HCT116 (cell line): Measurements from ENCODE around the gene HNF4A. TPM values are rescaled to one million over a fixed set of nuclear protein-coding genes. Genes with fewer than 3 reads are reported as not detected.

Experiments used
- ATAC-seq: fragments of 200-7000 bp; cut with Tn5 transposase; 2 replicates; pipeline ENCODE4 v1.9.1; 2020; ENCODE audit warnings: mild to moderate bottlenecking, moderate library complexity
- BruUV-seq: library from RNA; stranded (reverse); fragments of 400-500 nt; replicated peaks from 2 replicates; lab custom pipeline; 2021; lab: Mats Ljungman, UMichigan
- CTCF ChIA-PET: fragments of 300-600 bp; sonication (Branson Sonifier 250); formaldehyde crosslinking; loops from one replicate; lab custom pipeline; 2021; ENCODE audit warnings: antibody characterized with exemption; lab: Charles Lee
- POLR2A ChIA-PET: fragments of 300-600, 350-600 bp; sonication (Branson Sonifier 250); formaldehyde crosslinking; loops from one replicate; lab custom pipeline; 2021; ENCODE audit warnings: antibody characterized with exemption; lab: Charles Lee
- RAD21 ChIA-PET, 2 experiments: fragments of 300-600 bp; sonication (Branson Sonifier 250); formaldehyde crosslinking; loops; one replicate each; lab custom pipeline; 2023; ENCODE audit warnings: low total read pairs in 2 of 2; ENCODE audit not compliant: uncharacterized antibody in 2 of 2, unreplicated experiment in 2 of 2, low non-redundant PET in 1 of 2; lab: Charles Lee
- DNase-seq: peaks from one replicate; pipeline ENCODE4 v3.0.0-alpha.2; 2010; ENCODE audit warnings: low read depth, low spot score
- H2AFZ ChIP-seq: fragments of 200-600 bp; shearing (Covaris generic), sonication (generic); 2 replicates; pipeline ENCODE4 v1.6.1; 2017; ENCODE audit warnings: low read depth, mixed run types, mixed read lengths, antibody characterized with exemption, low read length; ENCODE audit not compliant: poor library complexity, severe bottlenecking
- H3K27ac ChIP-seq: 2 replicates; pipeline ENCODE4 v1.5.1; 2012; ENCODE audit warnings: low read depth, low read length
- H3K27me3 ChIP-seq: fragments of 200-600 bp; sonication (generic); 2 replicates; pipeline ENCODE4 v1.6.1; 2016; ENCODE audit warnings: mixed run types, low read length, mixed read lengths; ENCODE audit not compliant: insufficient read depth
- H3K36me3 ChIP-seq, 2 experiments: fragments of 200-500 bp in 1 of 2; fragments of 200-600 bp in 1 of 2; sonication (Bioruptor generic) in 1 of 2; sonication (generic) in 1 of 2; 2 replicates each; pipeline versions ENCODE4 v1.5.1 to v1.6.1; 2014 to 2016; ENCODE audit warnings: low read length in 2 of 2, inconsistent platforms in 1 of 2, mixed read lengths in 1 of 2, mixed run types in 1 of 2; ENCODE audit not compliant: insufficient read depth in 2 of 2, control insufficient read depth in 1 of 2
- H3K4me1 ChIP-seq, 2 experiments: fragments of 200-600 bp in 1 of 2; sonication (generic) in 1 of 2; 2 replicates each; pipeline versions ENCODE4 v1.5.1 to v1.6.1; 2012 to 2017; ENCODE audit warnings: low read length in 2 of 2, inconsistent platforms in 1 of 2, mild to moderate bottlenecking in 1 of 2, mixed read lengths in 1 of 2, mixed run types in 1 of 2, moderate library complexity in 1 of 2; ENCODE audit not compliant: insufficient read depth in 2 of 2, control insufficient read depth in 1 of 2
- H3K4me2 ChIP-seq: fragments of 200-600 bp; sonication (generic); 2 replicates; pipeline ENCODE4 v1.6.1; 2017; ENCODE audit warnings: mixed run types, low read length, mixed read lengths
- H3K4me3 ChIP-seq, 2 experiments: fragments of 200-600 bp in 1 of 2; sonication (generic) in 1 of 2; replicated peaks in 1 of 2; 2 replicates each; pipeline ENCODE4 v1.5.1; 2011 to 2016; ENCODE audit warnings: low read length in 2 of 2, control low read depth in 1 of 2, low read depth in 1 of 2, mild to moderate bottlenecking in 1 of 2, mixed read lengths in 1 of 2, mixed run types in 1 of 2
- H3K79me2 ChIP-seq: fragments of 200-600 bp; sonication (generic); 2 replicates; pipeline ENCODE4 v1.6.1; 2017; ENCODE audit warnings: mild to moderate bottlenecking, mixed run types, low read length, moderate library complexity, mixed read lengths; ENCODE audit not compliant: insufficient read depth
- H3K9ac ChIP-seq: fragments of 200-600 bp; sonication (generic); 2 replicates; pipeline ENCODE4 v1.6.1; 2016; ENCODE audit warnings: low read length, mixed read lengths
- H3K9me2 ChIP-seq: fragments of 200-600 bp; sonication (generic), shearing (Covaris generic); 2 replicates; pipeline ENCODE4 v1.6.1; 2017; ENCODE audit warnings: mixed run types, mild to moderate bottlenecking, moderate library complexity; ENCODE audit not compliant: insufficient read depth
- H3K9me3 ChIP-seq, 2 experiments: fragments of 200-500 bp in 1 of 2; fragments of 200-600 bp in 1 of 2; sonication (Bioruptor generic) in 1 of 2; sonication (generic) in 1 of 2; 2 replicates each; pipeline ENCODE4 v1.6.1; 2014 to 2017; ENCODE audit warnings: low read length in 2 of 2, mixed read lengths in 2 of 2, inconsistent platforms in 1 of 2, low read depth in 1 of 2, mild to moderate bottlenecking in 1 of 2, mixed run types in 1 of 2, moderate library complexity in 1 of 2; ENCODE audit not compliant: control insufficient read depth in 1 of 2, insufficient read depth in 1 of 2
- H4K20me1 ChIP-seq: fragments of 200-600 bp; sonication (generic), shearing (Covaris generic); 2 replicates; pipeline ENCODE4 v1.6.1; 2017; ENCODE audit warnings: mixed run types, mild to moderate bottlenecking, moderate library complexity; ENCODE audit not compliant: insufficient read depth
- EZH2phosphoT487 ChIP-seq: fragments of 200-600 bp; IDR thresholded peaks from 2 replicates; pipeline ENCODE4 v1.6.1; 2018; ENCODE audit warnings: antibody characterized with exemption, borderline replicate concordance
- JUND ChIP-seq: IDR thresholded peaks from 2 replicates; pipeline ENCODE4 v1.6.1; 2012
- ZBTB33 ChIP-seq: IDR thresholded peaks from 2 replicates; pipeline ENCODE4 v1.6.1; 2011; ENCODE audit warnings: mild to moderate bottlenecking, low read length, moderate library complexity; ENCODE audit not compliant: insufficient replicate concordance; ENCODE audit errors: extremely low read depth
- intact Hi-C: fragments of 100-400 bp; cut with micrococcal nuclease; formaldehyde crosslinking; loops from 2 replicates; pipeline ENCODE4 v1.10.0; 2022
- total RNA-seq: library from RNA; stranded (reverse); gene quantifications from one replicate; pipeline ENCODE4 v1.2.1, GENCODE V29; 2021; ENCODE audit not compliant: unreplicated experiment

HNF4A gene
- total RNA-seq, 1 experiment from 2014 or later, result 7.4 TPM

GRCh38 chr20:44355498-44356352, at the start of gene HNF4A (continued):
- no peak for TF ChIP-seq ZBTB33

GRCh38 chr20:44306927-44307326, 48.6 kb upstream of the HNF4A start:
- no peak for TF ChIP-seq EZH2phosphoT487
- TF ChIP-seq JUND, result no peak
- H3K4me2 ChIP-seq, result no peak overlapping the region
- intact Hi-C loops, result no loop called here
- peaks cover 8 to 13% of the 10 kb centered on the region in 2 experiments; a peak in 3 of 4 replicates for H3K4me1 ChIP-seq
- no peaks in the 10 kb centered on the region for H4K20me1 ChIP-seq
- no peak overlapping the region for H2AFZ ChIP-seq
- no TSS peak for BruUV-seq
- no peak overlapping the region for H3K9ac ChIP-seq
- no peak for ATAC-seq
- no peak for DNase-seq
- H3K27me3 ChIP-seq, result no peaks in the 10 kb centered on the region
- peaks cover 14% of the 10 kb centered on the region; the same call in 1 of the 2 replicates for H3K79me2 ChIP-seq
- ChIA-PET CTCF (no interaction called here), POLR2A (no interaction called here), RAD21 (no interaction called here)
- no peak overlapping the region for H3K4me3 ChIP-seq
- H3K9me2 ChIP-seq, result no peaks in the 10 kb centered on the region
- no peaks in the 10 kb centered on the region for H3K36me3 ChIP-seq
- H3K9me3 ChIP-seq, result no peaks in the 10 kb centered on the region
- H3K27ac ChIP-seq, result no peak overlapping the region
